ENCODE data around the gene POLR1F.

DNA sequence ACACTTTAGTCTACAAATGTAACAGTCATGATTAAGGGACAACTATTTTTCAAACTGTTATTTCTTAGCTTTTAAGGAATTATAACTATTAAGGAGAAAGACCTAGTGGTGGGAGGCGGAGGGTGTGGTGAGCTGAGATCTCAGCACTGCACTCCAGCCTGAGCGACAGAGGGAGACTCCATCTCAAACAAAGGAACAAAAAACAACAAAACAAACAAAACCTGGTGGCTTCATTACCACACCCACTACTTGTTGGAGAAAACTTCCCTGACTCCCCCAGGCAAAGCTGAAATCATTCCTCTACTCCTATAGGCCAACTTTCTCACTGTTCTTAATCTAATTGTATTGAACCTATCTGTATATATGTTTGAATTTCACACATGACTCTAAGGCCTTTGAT lies 3.2 kb downstream of the POLR1F start:
- TF ChIP-seq POLR2A (IDR thresholded peaks at IDR 0.05) = no peak
- TF ChIP-seq, protein P1, sequence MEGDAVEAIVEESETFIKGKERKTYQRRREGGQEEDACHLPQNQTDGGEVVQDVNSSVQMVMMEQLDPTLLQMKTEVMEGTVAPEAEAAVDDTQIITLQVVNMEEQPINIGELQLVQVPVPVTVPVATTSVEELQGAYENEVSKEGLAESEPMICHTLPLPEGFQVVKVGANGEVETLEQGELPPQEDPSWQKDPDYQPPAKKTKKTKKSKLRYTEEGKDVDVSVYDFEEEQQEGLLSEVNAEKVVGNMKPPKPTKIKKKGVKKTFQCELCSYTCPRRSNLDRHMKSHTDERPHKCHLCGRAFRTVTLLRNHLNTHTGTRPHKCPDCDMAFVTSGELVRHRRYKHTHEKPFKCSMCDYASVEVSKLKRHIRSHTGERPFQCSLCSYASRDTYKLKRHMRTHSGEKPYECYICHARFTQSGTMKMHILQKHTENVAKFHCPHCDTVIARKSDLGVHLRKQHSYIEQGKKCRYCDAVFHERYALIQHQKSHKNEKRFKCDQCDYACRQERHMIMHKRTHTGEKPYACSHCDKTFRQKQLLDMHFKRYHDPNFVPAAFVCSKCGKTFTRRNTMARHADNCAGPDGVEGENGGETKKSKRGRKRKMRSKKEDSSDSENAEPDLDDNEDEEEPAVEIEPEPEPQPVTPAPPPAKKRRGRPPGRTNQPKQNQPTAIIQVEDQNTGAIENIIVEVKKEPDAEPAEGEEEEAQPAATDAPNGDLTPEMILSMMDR (IDR thresholded peaks at IDR 0.05) = no peak

All from esophagus squamous epithelium (tissue), 4 donors.